Measurements from ENCODE around the gene FBLN7. TPM values are rescaled to one million over a fixed set of nuclear protein-coding genes. Genes with fewer than 3 reads are reported as not detected.

FBLN7 gene
- total RNA-seq, 6 experiments from 2014 or later, result 1.2 to 5.4 (median 2.9) TPM

GRCh38 chr2:112140205-112140802 lies 2.1 kb downstream of the FBLN7 start:
- 24% methylated on average over 14 of the region's 30 CpGs for WGBS (ENCODE audit: insufficient coverage, low coverage, low lambda C conversion rate, missing lambda C conversion rate)

GRCh38 chr2:112140899-112141625 lies 2.9 kb downstream of the FBLN7 start:
- H3K27me3 ChIP-seq, result no peaks in the 10 kb centered on the region
- TF ChIP-seq POLR2A (IDR thresholded peaks at IDR 0.05) (no peak), CTCF (IDR thresholded peaks at IDR 0.05) (no peak)
- no peak overlapping the region for H3K27ac ChIP-seq
- H3K4me1 ChIP-seq, result no peaks in the 10 kb centered on the region
- no peaks in the 10 kb centered on the region for H3K9me3 ChIP-seq
- H3K36me3 ChIP-seq, result no peaks in the 10 kb centered on the region
- ATAC-seq (no peak), DNase-seq (no peak)
- 84% methylated on average over 5 of the region's 20 CpGs for WGBS (ENCODE audit: insufficient coverage, low coverage, low lambda C conversion rate, missing lambda C conversion rate)
- intact Hi-C loops (cut with DNase I), result no loop called here
- no peak overlapping the region for H3K4me3 ChIP-seq

More at GRCh38 chr2:112140205-112140802, 2.1 kb downstream of the FBLN7 start:
- intact Hi-C loops (cut with DNase I), result no loop called here
- Histone ChIP-seq H3K27ac (no peak overlapping the region), H3K9me3 (no peaks in the 10 kb centered on the region), H3K36me3 (no peaks in the 10 kb centered on the region), H3K4me3 (peak overlapping the region in 1 of 3 donors; percentile 21), H3K4me1 (no peaks in the 10 kb centered on the region), H3K27me3 (no peaks in the 10 kb centered on the region)
- no peak for TF ChIP-seq POLR2A (IDR thresholded peaks at IDR 0.05)
- no peak for TF ChIP-seq CTCF (IDR thresholded peaks at IDR 0.05)
- peak in 1 of 4 donors; percentile 19 for ATAC-seq
- DNase-seq, result no peak

GRCh38 chr2:112141626-112142007 lies 3.4 kb downstream of the FBLN7 start:
- 82% methylated on average over 4 of the region's 7 CpGs for WGBS (ENCODE audit: insufficient coverage, low coverage, low lambda C conversion rate, missing lambda C conversion rate)
- no peak for ATAC-seq
- Histone ChIP-seq H3K27ac (no peak overlapping the region), H3K4me1 (no peaks in the 10 kb centered on the region), H3K27me3 (no peaks in the 10 kb centered on the region), H3K4me3 (no peak overlapping the region), H3K9me3 (no peaks in the 10 kb centered on the region), H3K36me3 (no peaks in the 10 kb centered on the region)
- TF ChIP-seq CTCF (IDR thresholded peaks at IDR 0.05), result no peak
- no peak for TF ChIP-seq POLR2A (IDR thresholded peaks at IDR 0.05)
- DNase-seq, result no peak
- intact Hi-C loops (cut with DNase I), result no loop called here

- Histone ChIP-seq H3K9me3 (no peaks in the 10 kb centered on the region), H3K27ac (no peak overlapping the region), H3K36me3 (no peaks in the 10 kb centered on the region), H3K27me3 (no peaks in the 10 kb centered on the region), H3K4me1 (no peaks in the 10 kb centered on the region), H3K4me3 (no peak overlapping the region)
- ATAC-seq (no peak), DNase-seq (no peak)
- TF ChIP-seq POLR2A (IDR thresholded peaks at IDR 0.05) (no peak), CTCF (IDR thresholded peaks at IDR 0.05) (no peak)
- intact Hi-C loops (cut with DNase I), result no loop called here
- WGBS (ENCODE audit: insufficient coverage, low coverage, low lambda C conversion rate, missing lambda C conversion rate), result 88% methylated on average over 1 of the region's 8 CpGs
These were observed 4.4 kb downstream of the FBLN7 start for GRCh38 chr2:112142525-112143078.

Data from right lobe of liver (tissue), 6 donors.